Fibroblast of villous mesenchyme (primary cell): ENCODE results near the gene P3H2. TPM values are rescaled to one million over a fixed set of nuclear protein-coding genes. Genes with fewer than 3 reads are reported as not detected.
A peak's percentile ranks its signal among the peaks of the same experiment; 100 is the strongest.

Experiments used
- DNase-seq: peaks from one replicate; pipeline ENCODE4 v3.0.0-alpha.2; 2010; ENCODE audit warnings: low read depth
- H3K4me3 ChIP-seq: 2 replicates; pipeline ENCODE4 v1.5.1; 2011; ENCODE audit warnings: low read depth, mild to moderate bottlenecking, low read length
- CTCF ChIP-seq: IDR thresholded peaks from 2 replicates; pipeline ENCODE4 v1.5.1; 2012; ENCODE audit warnings: low read depth, mild to moderate bottlenecking, low read length; ENCODE audit not compliant: insufficient read depth
- total RNA-seq: library from RNA; depleted of rRNA; stranded (reverse); fragments of >200 nt; gene quantifications from 2 replicates; pipeline ENCODE4 v1.2.3, GENCODE V29; 2012

The P3H2 gene
- total RNA-seq, 1 donor, result 51.8 TPM

- no peak for TF ChIP-seq CTCF
- DNase-seq, result no peak
- no peak overlapping the region for H3K4me3 ChIP-seq
Measured at GRCh38 chr3:190008432-190008831, 112.3 kb downstream of the P3H2 start.

GRCh38 chr3:190005343-190006113, 115.2 kb downstream of the P3H2 start:
- H3K4me3 ChIP-seq, result no peak overlapping the region
- no peak for DNase-seq
- TF ChIP-seq CTCF, result no peak

GRCh38 chr3:190004656-190005055, 116.0 kb downstream of the P3H2 start:
- H3K4me3 ChIP-seq, result no peak overlapping the region
- DNase-seq, result no peak
- no peak for TF ChIP-seq CTCF

GRCh38 chr3:190003681-190004123, 117.0 kb downstream of the P3H2 start:
- DNase-seq, result peak; percentile 43
- no peak overlapping the region for H3K4me3 ChIP-seq
- TF ChIP-seq CTCF, result no peak

- no peak for TF ChIP-seq CTCF
- DNase-seq, result no peak
- H3K4me3 ChIP-seq, result no peak overlapping the region
Measured at GRCh38 chr3:190003068-190003467, 117.6 kb downstream of the P3H2 start.

- H3K4me3 ChIP-seq, result no peak overlapping the region
- DNase-seq, result no peak
- no peak for TF ChIP-seq CTCF
Measured at GRCh38 chr3:190001426-190001825, 119.3 kb downstream of the P3H2 start.

- DNase-seq, result no peak
- no peak overlapping the region for H3K4me3 ChIP-seq
- TF ChIP-seq CTCF, result no peak
Measured at GRCh38 chr3:190000861-190001196, 119.9 kb downstream of the P3H2 start.
